ENCODE measurements around the gene LRRC61.
A peak's percentile ranks its signal among the peaks of the same experiment; 100 is the strongest.

LRRC61 gene

GRCh38 chr7:150356265-150356897, 33.2 kb downstream of the LRRC61 start (continued):
- TF ChIP-seq ZNF488 (tag by site-specific recombination; IDR thresholded peaks at IDR 0.05) (no peak), ZNF692 (tag by site-specific recombination; IDR thresholded peaks at IDR 0.05) (no peak), ZBTB26 (tag by site-specific recombination; optimal IDR thresholded peaks at IDR 0.05) (no peak), ZNF529 (tag by site-specific recombination; IDR thresholded peaks at IDR 0.05; ENCODE audit: insufficient replicate concordance) (no peak), ZNF639 (tag by site-specific recombination; IDR thresholded peaks at IDR 0.05) (no peak), ZNF169 (tag by site-specific recombination; IDR thresholded peaks at IDR 0.05) (no peak), ZNF791 (tag by site-specific recombination; IDR thresholded peaks at IDR 0.05) (no peak), ZNF362 (tag by site-specific recombination; IDR thresholded peaks at IDR 0.05) (peak; percentile 95), ZNF184 (tag by site-specific recombination; IDR thresholded peaks at IDR 0.05) (no peak), ZBTB44 (tag by site-specific recombination; IDR thresholded peaks at IDR 0.05) (no peak), ZNF132 (tag by site-specific recombination; IDR thresholded peaks at IDR 0.05; ENCODE audit: borderline replicate concordance) (no peak), ZNF610 (tag by site-specific recombination; IDR thresholded peaks at IDR 0.05; ENCODE audit: borderline replicate concordance) (no peak), ZNF777 (tag by site-specific recombination; IDR thresholded peaks at IDR 0.05; ENCODE audit: borderline replicate concordance) (no peak), BCL11A (tag by site-specific recombination; IDR thresholded peaks at IDR 0.05; ENCODE audit: low read depth) (no peak), ZBTB49 (tag by site-specific recombination; IDR thresholded peaks at IDR 0.05; ENCODE audit: low read depth) (no peak), KLF10 (tag by site-specific recombination; IDR thresholded peaks at IDR 0.05) (no peak), PATZ1 (tag by site-specific recombination; IDR thresholded peaks at IDR 0.05) (no peak), ZSCAN30 (tag by site-specific recombination; IDR thresholded peaks at IDR 0.05) (no peak), ZEB2 (tag by site-specific recombination; IDR thresholded peaks at IDR 0.05) (0 out of 2 replicates have a peak, but pooled peaks have one; percentile 19), ZNF571 (tag by site-specific recombination; IDR thresholded peaks at IDR 0.05) (no peak), ZNF776 (tag by site-specific recombination; IDR thresholded peaks at IDR 0.05; ENCODE audit: borderline replicate concordance) (no peak), ZSCAN4 (tag by site-specific recombination; IDR thresholded peaks at IDR 0.05) (no peak)
